HK-2 (cell line): Measurements from ENCODE around the gene PODXL2.

ENCODE experiments used
- DNase-seq: peaks from one replicate; pipeline ENCODE4 v3.0.0-alpha.2; 2018; ENCODE audit not compliant: unreplicated experiment

The PODXL2 gene

GRCh38 chr3:127628426-127628787 lies 578 bp upstream of the PODXL2 start:
- no peak for DNase-seq

GRCh38 chr3:127629467-127630403 lies 750 bp downstream of the PODXL2 start:
- no peak for DNase-seq

GRCh38 chr3:127630811-127631714 lies 2.1 kb downstream of the PODXL2 start:
- DNase-seq: no peak

- DNase-seq: no peak
Observed at GRCh38 chr3:127632035-127632820, 3.2 kb downstream of the PODXL2 start.

GRCh38 chr3:127634653-127635052 lies 5.7 kb downstream of the PODXL2 start:
- DNase-seq: no peak

- DNase-seq: peak; percentile 65
Observed at GRCh38 chr3:127637546-127637945, 8.6 kb downstream of the PODXL2 start.

- no peak for DNase-seq
Observed at GRCh38 chr3:127637971-127638370, 9.0 kb downstream of the PODXL2 start.

GRCh38 chr3:127639173-127640041 lies 10.4 kb downstream of the PODXL2 start:
- DNase-seq: no peak

GRCh38 chr3:127640042-127640355 lies 11.0 kb downstream of the PODXL2 start:
- no peak for DNase-seq

- DNase-seq: no peak
Observed at GRCh38 chr3:127644641-127645370, 15.8 kb downstream of the PODXL2 start.

- no peak for DNase-seq
Observed at GRCh38 chr3:127645371-127646015, 16.5 kb downstream of the PODXL2 start.

GRCh38 chr3:127646501-127647046 lies 17.6 kb downstream of the PODXL2 start:
- DNase-seq: no peak

GRCh38 chr3:127647166-127647844 lies 18.3 kb downstream of the PODXL2 start:
- no peak for DNase-seq

GRCh38 chr3:127647845-127648204 lies 18.8 kb downstream of the PODXL2 start:
- DNase-seq: no peak

- no peak for DNase-seq
Observed at GRCh38 chr3:127650236-127650635, 21.3 kb downstream of the PODXL2 start.

- no peak for DNase-seq
Observed at GRCh38 chr3:127651516-127652172, 22.7 kb downstream of the PODXL2 start.

- DNase-seq: peak; percentile 61
Observed at GRCh38 chr3:127652246-127652995, 23.4 kb downstream of the PODXL2 start.

- DNase-seq: no peak
Observed at GRCh38 chr3:127654374-127654773, 25.4 kb downstream of the PODXL2 start.
